HG03135 (cell line): ENCODE data around the gene WDR93.
A peak's percentile ranks its signal among the peaks of the same experiment; 100 is the strongest.
"Not testable (repeated sequence)": the region's sequence is repeated elsewhere in the genome, so short reads cannot be mapped to it uniquely, and the experiment has no call there.

Source experiments
- ATAC-seq: cut with Tn5 transposase; IDR thresholded peaks from one replicate; pipeline ENCODE4 v1.9.1; 2021; ENCODE audit warnings: mild to moderate bottlenecking, moderate library complexity; ENCODE audit not compliant: unreplicated experiment

WDR93 gene

GRCh38 chr15:89766357-89767311 is 76.0 kb downstream of the WDR93 start:
- ATAC-seq, result no peak

- no peak for ATAC-seq
These were observed 76.9 kb downstream of the WDR93 start for GRCh38 chr15:89767411-89767915.

GRCh38 chr15:89768071-89768500 is 77.5 kb downstream of the WDR93 start:
- no peak for ATAC-seq

- no peak for ATAC-seq
These were observed 78.8 kb downstream of the WDR93 start for GRCh38 chr15:89769366-89769765.

GRCh38 chr15:89770041-89770440 is 79.4 kb downstream of the WDR93 start:
- ATAC-seq, result no peak

- no peak for ATAC-seq
These were observed 82.4 kb downstream of the WDR93 start for GRCh38 chr15:89772932-89773583.

GRCh38 chr15:89774492-89774891 is 83.9 kb downstream of the WDR93 start:
- no peak for ATAC-seq

- peak; percentile 5 for ATAC-seq
These were observed 85.2 kb downstream of the WDR93 start for GRCh38 chr15:89775815-89776214.

GRCh38 chr15:89776274-89777072 is 85.9 kb downstream of the WDR93 start, which contains the start of gene MESP2:
Gene MESP2, plus strand, starts transcription at chr15:89776332. Its CDS starts 26 bp downstream, at chr15:89776358.
- ATAC-seq, result peak; percentile 68

- no peak for ATAC-seq
These were observed 86.6 kb downstream of the WDR93 start for GRCh38 chr15:89777073-89777751.

- ATAC-seq, result no peak
These were observed 87.3 kb downstream of the WDR93 start for GRCh38 chr15:89777782-89778380.

- no peak for ATAC-seq
These were observed 88.2 kb downstream of the WDR93 start for GRCh38 chr15:89778861-89779260.

GRCh38 chr15:89780601-89781000 is 90.0 kb downstream of the WDR93 start:
- no peak for ATAC-seq

- no peak for ATAC-seq
These were observed 90.4 kb downstream of the WDR93 start for GRCh38 chr15:89781055-89781454.

- ATAC-seq, result no peak
These were observed 91.4 kb downstream of the WDR93 start for GRCh38 chr15:89781891-89782618.

- not testable (repeated sequence) for ATAC-seq
These were observed 92.0 kb downstream of the WDR93 start for GRCh38 chr15:89782619-89782950.

- no peak for ATAC-seq
These were observed 92.7 kb downstream of the WDR93 start for GRCh38 chr15:89783111-89783860.

GRCh38 chr15:89783861-89784685 is 93.5 kb downstream of the WDR93 start:
- ATAC-seq, result no peak
